Midbrain (tissue), 1 donor: ENCODE measurements around the gene WNT8A.
"Not testable (repeated sequence)": the region's sequence is repeated elsewhere in the genome, so short reads cannot be mapped to it uniquely, and the experiment has no call there.

Experiments used
- DNase-seq: peaks from one replicate; lab custom pipeline; 2025; lab: John Stamatoyannopoulos, UW

WNT8A gene

DNA sequence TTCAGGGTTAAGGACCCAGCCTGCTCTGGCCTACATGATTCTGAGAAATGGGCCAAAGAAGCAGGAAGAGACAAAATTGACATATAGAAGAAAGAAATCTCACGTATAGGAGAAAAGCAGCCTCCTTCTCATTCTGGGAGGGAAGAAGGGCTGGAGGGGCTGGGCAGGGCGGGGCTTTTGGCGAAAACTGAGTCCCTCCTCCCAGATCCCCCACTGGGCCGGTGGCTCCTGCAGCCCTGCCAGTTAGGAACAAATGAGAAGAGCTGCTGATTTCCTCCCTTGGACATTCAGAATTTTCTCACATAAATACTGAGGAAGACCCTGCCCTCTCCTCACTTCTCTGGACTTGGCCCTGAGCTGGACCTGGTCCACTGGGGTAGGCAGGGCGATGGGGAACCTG, at the start of gene WNT8A:
Gene WNT8A (plus strand): TSS at position 332 of the 400 bp plus-strand sequence. CDS start 95 bp downstream, outside the sequence.
- DNase-seq, result no peak

GRCh38 chr5:138035605-138036537, 48.0 kb upstream of the WNT8A start:
- DNase-seq, result peak; percentile 93

DNA sequence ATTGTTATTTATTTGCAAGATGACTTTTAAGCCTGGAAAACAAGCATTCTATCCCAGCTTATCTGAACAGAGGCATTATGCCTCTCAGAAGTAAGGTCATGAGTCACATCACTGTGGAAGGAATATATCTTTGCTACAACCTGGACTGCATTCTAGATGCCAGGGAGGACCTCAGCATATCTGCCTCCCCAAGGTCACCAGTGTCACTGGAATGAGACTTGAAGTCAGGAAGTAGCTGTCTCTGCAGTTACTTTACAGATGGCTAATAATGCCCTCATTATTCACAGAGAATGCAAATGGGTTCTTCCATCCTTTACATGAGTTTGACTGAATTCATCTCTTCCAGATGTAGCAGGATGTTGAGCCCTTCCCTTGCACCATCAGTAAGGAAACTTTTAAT, 46.6 kb upstream of the WNT8A start:
- DNase-seq, result no peak

DNA sequence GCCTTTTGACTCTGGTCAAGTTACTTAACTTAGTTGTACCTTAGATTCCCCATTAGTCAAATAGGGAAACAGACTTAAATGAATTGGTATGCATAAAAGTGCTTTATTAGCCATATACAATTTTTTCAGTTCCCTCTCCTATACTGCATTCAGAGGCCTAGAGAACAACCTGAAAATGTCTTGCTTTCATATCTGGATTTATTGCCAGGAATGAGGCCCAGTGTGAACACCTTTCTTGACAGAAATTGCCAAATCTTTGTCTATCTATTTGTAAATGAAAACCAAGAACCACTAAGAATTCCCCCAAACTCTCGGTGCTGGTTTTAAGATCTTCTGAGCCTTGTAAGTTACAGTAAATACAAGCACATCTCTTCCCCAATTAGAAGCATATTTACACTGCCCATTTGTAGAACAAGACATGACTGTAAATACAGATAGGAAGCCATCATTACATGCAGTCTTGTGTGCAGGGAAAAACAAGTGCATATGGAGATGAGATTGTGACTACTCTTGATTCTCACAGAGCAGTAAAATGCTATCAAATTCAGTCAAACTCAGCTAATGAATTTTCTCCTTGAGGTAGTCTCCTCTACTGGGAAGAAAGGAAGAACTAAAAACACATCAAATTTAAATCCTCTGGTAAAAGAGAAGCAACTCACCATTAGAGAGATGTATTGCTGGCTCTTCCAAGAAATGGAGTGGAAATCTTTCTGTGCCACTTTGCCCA, 45.8 kb upstream of the WNT8A start:
- DNase-seq, result peak; percentile 27

DNA sequence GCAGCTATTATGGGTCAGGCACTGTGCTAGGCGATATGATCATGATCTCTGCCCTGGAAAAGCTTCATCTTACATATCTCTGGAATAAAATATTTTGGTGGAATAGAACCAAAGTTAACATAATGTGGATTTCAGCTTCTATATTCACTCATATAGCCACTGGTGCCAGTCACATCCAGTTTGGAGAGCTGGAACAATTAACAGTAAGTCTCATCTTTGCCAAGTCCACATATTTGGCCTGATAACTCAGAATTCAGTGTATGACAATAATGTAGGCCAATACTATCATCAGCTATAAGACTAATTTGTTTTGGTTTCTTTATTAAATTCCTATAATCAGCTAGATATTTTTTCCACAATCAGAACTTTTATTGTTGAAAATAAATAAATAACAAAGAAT, 45.0 kb upstream of the WNT8A start:
- DNase-seq, result peak; percentile 72

DNA sequence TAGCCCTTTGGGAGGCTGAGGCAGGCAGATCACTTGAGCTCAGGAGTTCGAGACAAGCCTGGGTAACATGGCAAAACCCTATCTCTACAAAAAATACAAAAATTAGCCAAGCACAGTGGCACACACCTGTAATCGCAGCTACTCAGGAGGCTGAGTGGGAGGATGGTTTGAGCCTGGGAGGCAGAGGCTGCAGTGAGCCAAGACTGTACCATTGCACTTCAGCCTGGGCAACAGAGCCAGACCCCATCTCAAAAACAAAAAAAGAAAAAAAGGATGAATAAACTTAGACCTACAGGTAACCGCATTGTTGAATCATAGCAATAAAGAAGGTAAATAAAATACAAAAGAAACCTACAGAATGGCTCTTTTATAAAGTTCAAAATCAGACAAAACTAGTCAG, 38.5 kb upstream of the WNT8A start:
- DNase-seq, result not testable (repeated sequence)

GRCh38 chr5:138051441-138052296, 32.2 kb upstream of the WNT8A start:
- no peak for DNase-seq

DNA sequence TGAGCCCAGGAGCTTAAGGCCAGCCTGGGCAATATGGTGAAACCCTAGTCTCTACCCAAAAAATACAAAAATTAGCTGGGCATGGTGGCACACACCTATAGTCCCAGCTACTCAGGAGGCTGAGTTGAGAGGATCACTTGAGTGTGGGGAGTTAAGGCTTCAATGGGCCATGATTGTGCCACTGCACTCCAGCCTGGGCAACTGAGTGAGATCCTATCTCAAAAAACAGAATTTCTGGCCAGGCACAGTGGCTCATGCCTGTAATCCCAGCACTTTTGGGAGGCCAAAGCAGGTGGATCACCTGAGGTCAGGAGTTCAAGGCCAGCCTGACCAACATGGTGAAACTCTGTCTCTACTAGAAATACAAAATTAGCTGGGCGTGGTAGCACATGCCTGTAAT, 31.1 kb upstream of the WNT8A start:
- not testable (repeated sequence) for DNase-seq

- no peak for DNase-seq
Measured at GRCh38 chr5:138053554-138053953, 30.3 kb upstream of the WNT8A start.

DNA sequence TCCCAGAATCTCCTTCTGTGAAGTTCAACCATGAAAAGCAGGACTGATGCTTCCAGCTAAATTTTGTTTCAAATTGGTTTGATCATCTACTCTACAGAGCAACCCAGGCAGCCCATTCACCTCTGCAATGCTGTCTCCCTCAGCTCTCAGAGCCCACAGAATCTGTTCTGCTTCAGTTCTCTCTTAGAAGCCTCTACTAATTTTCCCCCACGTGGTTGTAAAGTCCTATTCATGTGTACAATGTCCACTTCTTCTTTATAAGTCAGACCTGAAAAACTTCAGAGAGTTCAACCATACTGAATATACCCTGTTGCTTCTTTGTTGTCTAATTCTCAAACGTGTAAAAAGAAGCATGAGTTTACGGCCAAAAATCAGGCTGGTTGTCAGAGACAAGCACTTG, 29.6 kb upstream of the WNT8A start:
- peak; percentile 30 for DNase-seq

- DNase-seq, result peak; percentile 74
Measured at GRCh38 chr5:138054847-138055558, 28.8 kb upstream of the WNT8A start.

DNA sequence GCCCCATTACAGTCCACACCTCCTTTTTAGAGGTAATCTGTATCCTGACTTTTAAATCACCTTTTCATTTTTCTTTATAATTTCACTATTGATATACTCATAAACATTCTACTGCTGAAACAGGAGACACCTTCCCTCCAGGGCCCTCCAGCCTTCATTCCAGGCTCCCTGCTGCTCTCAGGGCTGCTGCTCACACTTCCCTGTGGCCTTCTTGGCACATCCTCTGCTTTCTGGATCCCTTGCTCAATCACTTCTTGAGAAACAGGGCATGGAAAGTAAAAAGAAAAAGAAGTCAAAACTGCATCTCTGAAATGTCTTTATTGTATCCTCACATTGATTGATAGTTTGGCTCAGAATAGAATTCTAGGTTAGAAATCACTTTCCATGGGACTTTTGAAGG, 19.3 kb upstream of the WNT8A start:
- no peak for DNase-seq

DNA sequence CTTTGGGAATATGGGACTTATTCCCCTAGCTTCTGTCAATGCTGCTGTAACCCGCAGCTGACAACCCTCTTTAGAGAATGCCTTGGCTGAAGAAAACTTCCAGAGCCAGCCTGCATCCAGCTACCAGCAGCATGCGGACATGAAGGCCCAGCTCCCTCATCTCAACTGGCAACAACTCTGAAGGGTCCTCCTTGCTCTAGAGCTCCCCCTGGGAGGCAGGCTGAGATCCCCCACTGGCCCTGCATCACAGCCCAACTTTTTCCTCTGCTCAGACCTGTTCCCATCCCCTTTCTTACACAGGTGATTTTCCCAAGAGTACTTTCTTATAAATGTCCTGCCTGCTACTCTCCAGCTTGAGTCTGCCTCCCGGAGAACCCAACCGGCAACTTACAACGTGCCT, 18.7 kb upstream of the WNT8A start:
- no peak for DNase-seq

- DNase-seq, result no peak
Measured at GRCh38 chr5:138067945-138068344, 15.9 kb upstream of the WNT8A start.

DNA sequence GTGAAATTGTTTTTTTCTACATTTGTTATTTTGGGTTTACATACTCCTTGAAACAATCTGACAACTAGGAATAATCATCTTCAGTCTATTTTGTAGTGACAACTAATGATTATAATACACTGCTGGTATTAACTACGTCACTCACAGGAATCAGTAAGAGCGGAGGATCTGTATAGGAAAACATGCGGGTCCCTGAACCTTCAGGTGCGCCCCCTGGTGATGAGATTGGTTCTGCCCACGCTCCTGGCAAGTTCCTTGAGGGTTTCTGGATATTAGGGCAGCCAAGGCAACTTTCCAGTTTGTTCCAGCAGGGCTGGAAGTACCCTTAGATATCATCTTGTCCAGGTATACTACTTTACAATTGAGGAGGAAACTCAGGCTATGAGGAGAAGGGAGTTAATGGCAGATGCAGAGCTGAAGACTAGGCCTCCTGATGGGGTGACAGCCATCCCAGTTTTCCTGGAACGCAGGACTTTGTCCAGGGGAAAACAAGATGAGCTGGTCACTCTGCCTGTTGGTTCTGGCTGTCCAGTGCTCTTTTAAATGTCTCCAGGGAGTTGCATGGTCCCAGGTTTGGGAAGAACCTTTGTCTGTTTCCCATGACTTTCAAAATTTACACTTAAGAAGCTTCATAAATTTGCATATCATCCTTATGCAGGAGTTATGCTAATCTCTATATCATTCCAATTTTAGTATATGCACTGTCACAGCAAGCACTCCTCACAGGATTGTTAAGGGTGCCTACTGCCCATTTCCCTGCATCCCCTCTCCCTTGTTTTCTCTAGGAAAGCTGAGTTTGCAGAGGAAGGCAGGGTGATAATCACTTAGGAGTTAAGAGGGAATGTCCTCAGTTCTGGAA, 14.9 kb upstream of the WNT8A start:
- peak; percentile 69 for DNase-seq

DNA sequence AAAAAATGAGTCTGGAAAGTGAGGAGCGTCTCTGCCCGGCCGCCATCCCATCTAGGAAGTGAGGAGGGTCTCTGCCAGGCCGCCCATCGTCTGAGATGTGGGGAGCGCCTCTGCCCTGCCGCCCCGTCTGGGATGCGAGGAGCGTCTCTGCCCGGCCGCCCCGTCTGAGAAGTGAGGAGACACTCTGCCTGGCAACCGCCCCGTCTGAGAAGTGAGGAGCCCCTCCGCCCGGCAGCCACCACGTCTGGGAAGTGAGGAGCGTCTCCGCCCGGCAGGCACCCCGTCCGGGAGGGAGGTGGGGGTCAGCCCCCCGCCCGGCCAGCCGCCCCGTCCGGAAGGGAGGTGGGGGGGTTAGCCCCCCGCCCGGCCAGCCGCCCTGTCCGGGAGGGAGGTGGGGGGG, 13.8 kb upstream of the WNT8A start:
- DNase-seq, result not testable (repeated sequence)

GRCh38 chr5:138077064-138077696, 6.7 kb upstream of the WNT8A start:
- DNase-seq, result peak; percentile 71

- no peak for DNase-seq
Measured at GRCh38 chr5:138078006-138078643, 5.7 kb upstream of the WNT8A start.

DNA sequence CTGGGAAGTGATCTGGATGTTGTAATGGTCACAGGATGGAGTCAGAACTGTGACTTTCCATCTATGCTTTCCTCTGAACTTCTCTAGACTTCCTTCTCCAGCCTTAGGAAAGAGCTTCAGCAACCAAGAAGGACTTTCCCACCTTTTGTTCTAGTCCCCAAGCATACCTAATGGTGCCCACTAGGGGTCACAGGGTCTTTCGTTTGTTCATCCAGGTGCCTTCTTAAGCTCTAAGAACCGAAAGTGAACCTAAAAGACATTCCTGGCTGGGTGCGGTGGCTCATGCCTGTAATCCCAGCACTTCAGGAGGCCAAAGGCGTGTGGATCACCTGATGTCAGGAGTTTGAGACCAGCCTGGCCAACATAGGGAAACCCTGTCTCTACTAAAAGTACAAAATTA, 1.8 kb upstream of the WNT8A start:
- DNase-seq, result no peak

DNA sequence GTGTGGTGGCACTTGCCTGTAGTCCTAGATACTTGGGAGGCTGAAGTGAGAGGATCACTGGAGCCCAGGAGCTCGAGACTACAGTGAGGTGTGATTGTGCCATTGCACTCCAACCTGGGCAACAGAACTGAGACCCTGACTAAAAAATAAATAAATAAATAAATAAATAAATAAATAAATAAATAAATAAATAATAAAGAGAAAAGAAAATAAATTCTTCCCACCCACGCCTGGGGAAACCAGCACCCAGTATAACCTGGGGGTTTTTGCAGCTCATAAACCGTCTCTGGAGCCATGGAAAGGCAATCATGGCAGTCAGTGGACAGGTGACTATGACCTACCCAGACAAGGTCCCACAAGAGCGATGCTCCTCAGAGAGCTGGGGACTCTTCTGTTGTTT, 7.9 kb downstream of the WNT8A start:
- DNase-seq, result no peak
